Neural cell (in vitro differentiated cells): ENCODE data around the gene RAC2. TPM values are rescaled to one million over a fixed set of nuclear protein-coding genes. Genes with fewer than 3 reads are reported as not detected.

Source experiments
- H2AFZ ChIP-seq: fragments of 200-600, 300-800 bp; sonication (generic), shearing (Covaris generic); 2 replicates; pipeline ENCODE4 v1.6.0; 2014; ENCODE audit warnings: low read depth, mild to moderate bottlenecking, antibody characterized with exemption, low read length, moderate library complexity
- H3F3A ChIP-seq: fragments of 200-600 bp; shearing (Covaris generic); 2 replicates; pipeline ENCODE4 v1.6.1; 2016; ENCODE audit warnings: mild to moderate bottlenecking, moderate library complexity, mixed read lengths, antibody characterized with exemption, low read length; ENCODE audit not compliant: insufficient read depth, poor library complexity, severe bottlenecking
- H3K27ac ChIP-seq: fragments of 200-600, 300-800 bp; sonication (generic), shearing (Covaris generic); 2 replicates; pipeline ENCODE4 v1.5.1; 2014; ENCODE audit warnings: mild to moderate bottlenecking, low read length, moderate library complexity
- H3K27me3 ChIP-seq: fragments of 300-800, 200-600 bp; sonication (generic), shearing (Covaris generic); 2 replicates; pipeline ENCODE4 v1.6.0; 2014; ENCODE audit warnings: mild to moderate bottlenecking, low read depth, low read length, moderate library complexity; ENCODE audit not compliant: insufficient read depth
- H3K36me3 ChIP-seq: fragments of 300-800, 200-600 bp; sonication (generic), shearing (Covaris generic); 2 replicates; pipeline ENCODE4 v1.5.1; 2014; ENCODE audit warnings: mild to moderate bottlenecking, antibody characterized with exemption, low read length, moderate library complexity; ENCODE audit not compliant: insufficient read depth
- H3K4me2 ChIP-seq: fragments of 300-800, 200-600 bp; sonication (generic), shearing (Covaris generic); 2 replicates; pipeline ENCODE4 v1.6.0; 2014; ENCODE audit warnings: mild to moderate bottlenecking, low read length
- H3K4me3 ChIP-seq: fragments of 300-800, 200-600 bp; sonication (generic), shearing (Covaris generic); 2 replicates; pipeline ENCODE4 v1.5.1; 2014; ENCODE audit warnings: mild to moderate bottlenecking, low read length, moderate library complexity
- H3K79me2 ChIP-seq: fragments of 200-600 bp; shearing (Covaris generic); replicated peaks from 2 replicates; pipeline ENCODE4 v1.6.0; 2014; ENCODE audit warnings: mild to moderate bottlenecking, low read length, moderate library complexity; ENCODE audit not compliant: insufficient read depth
- H3K9ac ChIP-seq: fragments of 300-800, 200-600 bp; sonication (generic), shearing (Covaris generic); 2 replicates; pipeline ENCODE4 v1.6.1; 2016; ENCODE audit warnings: mild to moderate bottlenecking, low read length, mixed read lengths
- H3K9me2 ChIP-seq: fragments of 200-600 bp; shearing (Covaris generic); 2 replicates; pipeline ENCODE4 v1.6.1; 2016; ENCODE audit warnings: mild to moderate bottlenecking, low read length, mixed read lengths; ENCODE audit not compliant: insufficient read depth
- H3K9me3 ChIP-seq: fragments of 200-600, 300-800 bp; sonication (generic), shearing (Covaris generic); 2 replicates; pipeline ENCODE4 v1.6.1; 2016; ENCODE audit warnings: mild to moderate bottlenecking, mixed run types, low read length, moderate library complexity, mixed read lengths
- H4K20me1 ChIP-seq: fragments of 200-600 bp; shearing (Covaris generic); 2 replicates; pipeline ENCODE4 v1.6.1; 2016; ENCODE audit warnings: mild to moderate bottlenecking, mixed run types; ENCODE audit not compliant: insufficient read depth
- EP300 ChIP-seq: fragments of 450-650 bp; conservative IDR thresholded peaks from 2 replicates; pipeline ENCODE4 v1.6.1; 2014; ENCODE audit warnings: antibody characterized with exemption, mild to moderate bottlenecking, moderate library complexity; ENCODE audit not compliant: poor library complexity, severe bottlenecking
- EZH2 ChIP-seq: fragments of 200-600, 300-800 bp; shearing (Covaris generic), sonication (generic); IDR thresholded peaks from 2 replicates; pipeline ENCODE4 v1.6.1; 2014; ENCODE audit warnings: antibody characterized with exemption, low read length, borderline replicate concordance, mild to moderate bottlenecking; ENCODE audit not compliant: insufficient read depth, poor library complexity, severe bottlenecking
- MXI1 ChIP-seq: fragments of 450-650 bp; conservative IDR thresholded peaks from 2 replicates; pipeline ENCODE4 v1.6.1; 2014; ENCODE audit warnings: antibody characterized with exemption, mild to moderate bottlenecking; ENCODE audit not compliant: poor library complexity, severe bottlenecking
- POLR2AphosphoS5 ChIP-seq: IDR thresholded peaks from 2 replicates; pipeline ENCODE4 v1.6.1; 2012
- RAD21 ChIP-seq: fragments of 450-650 bp; conservative IDR thresholded peaks from 2 replicates; pipeline ENCODE4 v1.6.1; 2014; ENCODE audit warnings: antibody characterized with exemption, mild to moderate bottlenecking, moderate library complexity
- SMC3 ChIP-seq: fragments of 450-650 bp; conservative IDR thresholded peaks from 2 replicates; pipeline ENCODE4 v1.6.1; 2014; ENCODE audit warnings: antibody characterized with exemption, mild to moderate bottlenecking, moderate library complexity; ENCODE audit not compliant: poor library complexity
- TAF1 ChIP-seq: IDR thresholded peaks from 2 replicates; pipeline ENCODE4 v1.6.1; 2012; ENCODE audit warnings: low read depth
- polyA plus RNA-seq: library from polyadenylated mRNA; depleted of rRNA; stranded (reverse); fragments of >200 nt; gene quantifications from 2 replicates; pipeline ENCODE4 v1.2.3, GENCODE V29; 2014
- TF ChIP-seq, protein P1 (sequence below): fragments of 450-650 bp; IDR thresholded peaks from 2 replicates; pipeline ENCODE4 v1.5.1; 2014; ENCODE audit warnings: antibody characterized with exemption, mild to moderate bottlenecking, moderate library complexity; ENCODE audit not compliant: poor library complexity, severe bottlenecking
- TF ChIP-seq, protein P2 (sequence below): IDR thresholded peaks from 2 replicates; pipeline ENCODE4 v1.6.1; 2012; ENCODE audit warnings: borderline replicate concordance

The RAC2 gene
- polyA plus RNA-seq, 1 donor from 2014 or later, result not detected

DNA sequence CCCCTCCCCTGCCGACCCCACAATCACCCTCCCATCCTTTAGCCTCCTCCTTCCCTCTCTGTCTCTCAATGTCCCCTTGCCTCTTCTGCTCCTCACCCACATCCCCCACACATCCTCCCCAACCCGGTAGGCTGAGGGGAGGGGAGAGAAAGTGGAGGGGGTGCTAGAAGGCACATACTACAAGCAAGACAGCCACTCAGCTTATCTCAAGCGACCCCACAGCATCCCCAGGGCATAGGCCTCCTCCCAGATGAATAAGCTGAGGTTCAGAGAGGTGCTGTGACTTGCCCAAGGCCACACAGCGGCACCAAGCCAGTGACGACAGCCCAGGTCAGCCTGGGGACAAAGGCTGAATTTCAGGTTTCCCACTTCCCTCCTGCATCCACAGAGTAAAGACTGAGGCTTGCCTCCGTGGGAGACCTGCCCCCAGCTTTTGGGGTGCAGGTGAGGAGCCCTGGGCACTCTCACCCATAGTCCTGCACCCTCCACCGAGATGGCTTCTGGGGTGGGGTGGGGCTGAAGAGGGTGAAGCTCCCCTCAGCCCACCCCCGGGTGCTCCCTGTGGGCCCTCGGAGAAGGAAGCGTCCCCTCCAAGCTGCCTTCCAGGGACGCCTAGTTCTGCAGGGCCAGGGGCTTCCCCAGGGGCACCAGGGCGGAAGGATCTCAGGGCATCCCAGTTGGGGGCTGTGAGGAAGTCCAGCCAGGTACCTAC lies 511 bp downstream of the RAC2 start:
- Histone ChIP-seq H3K9me3 (no peaks in the 10 kb centered on the region), H3K9me2 (no peaks in the 10 kb centered on the region), H3K27ac (no peak overlapping the region), H3K27me3 (no peaks in the 10 kb centered on the region), H3K4me3 (no peak overlapping the region), H3K4me2 (no peak overlapping the region), H2AFZ (no peak overlapping the region), H3K79me2 (no peaks in the 10 kb centered on the region), H3K9ac (no peak overlapping the region), H3F3A (no peaks in the 10 kb centered on the region), H3K36me3 (no peaks in the 10 kb centered on the region), H4K20me1 (no peaks in the 10 kb centered on the region)
- TF ChIP-seq EP300 (no peak), TAF1 (no peak), POLR2AphosphoS5 (no peak), EZH2 (no peak), MXI1 (no peak), SMC3 (no peak), RAD21 (no peak)
- TF ChIP-seq, protein P1, sequence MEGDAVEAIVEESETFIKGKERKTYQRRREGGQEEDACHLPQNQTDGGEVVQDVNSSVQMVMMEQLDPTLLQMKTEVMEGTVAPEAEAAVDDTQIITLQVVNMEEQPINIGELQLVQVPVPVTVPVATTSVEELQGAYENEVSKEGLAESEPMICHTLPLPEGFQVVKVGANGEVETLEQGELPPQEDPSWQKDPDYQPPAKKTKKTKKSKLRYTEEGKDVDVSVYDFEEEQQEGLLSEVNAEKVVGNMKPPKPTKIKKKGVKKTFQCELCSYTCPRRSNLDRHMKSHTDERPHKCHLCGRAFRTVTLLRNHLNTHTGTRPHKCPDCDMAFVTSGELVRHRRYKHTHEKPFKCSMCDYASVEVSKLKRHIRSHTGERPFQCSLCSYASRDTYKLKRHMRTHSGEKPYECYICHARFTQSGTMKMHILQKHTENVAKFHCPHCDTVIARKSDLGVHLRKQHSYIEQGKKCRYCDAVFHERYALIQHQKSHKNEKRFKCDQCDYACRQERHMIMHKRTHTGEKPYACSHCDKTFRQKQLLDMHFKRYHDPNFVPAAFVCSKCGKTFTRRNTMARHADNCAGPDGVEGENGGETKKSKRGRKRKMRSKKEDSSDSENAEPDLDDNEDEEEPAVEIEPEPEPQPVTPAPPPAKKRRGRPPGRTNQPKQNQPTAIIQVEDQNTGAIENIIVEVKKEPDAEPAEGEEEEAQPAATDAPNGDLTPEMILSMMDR, result no peak
- TF ChIP-seq, protein P2, sequence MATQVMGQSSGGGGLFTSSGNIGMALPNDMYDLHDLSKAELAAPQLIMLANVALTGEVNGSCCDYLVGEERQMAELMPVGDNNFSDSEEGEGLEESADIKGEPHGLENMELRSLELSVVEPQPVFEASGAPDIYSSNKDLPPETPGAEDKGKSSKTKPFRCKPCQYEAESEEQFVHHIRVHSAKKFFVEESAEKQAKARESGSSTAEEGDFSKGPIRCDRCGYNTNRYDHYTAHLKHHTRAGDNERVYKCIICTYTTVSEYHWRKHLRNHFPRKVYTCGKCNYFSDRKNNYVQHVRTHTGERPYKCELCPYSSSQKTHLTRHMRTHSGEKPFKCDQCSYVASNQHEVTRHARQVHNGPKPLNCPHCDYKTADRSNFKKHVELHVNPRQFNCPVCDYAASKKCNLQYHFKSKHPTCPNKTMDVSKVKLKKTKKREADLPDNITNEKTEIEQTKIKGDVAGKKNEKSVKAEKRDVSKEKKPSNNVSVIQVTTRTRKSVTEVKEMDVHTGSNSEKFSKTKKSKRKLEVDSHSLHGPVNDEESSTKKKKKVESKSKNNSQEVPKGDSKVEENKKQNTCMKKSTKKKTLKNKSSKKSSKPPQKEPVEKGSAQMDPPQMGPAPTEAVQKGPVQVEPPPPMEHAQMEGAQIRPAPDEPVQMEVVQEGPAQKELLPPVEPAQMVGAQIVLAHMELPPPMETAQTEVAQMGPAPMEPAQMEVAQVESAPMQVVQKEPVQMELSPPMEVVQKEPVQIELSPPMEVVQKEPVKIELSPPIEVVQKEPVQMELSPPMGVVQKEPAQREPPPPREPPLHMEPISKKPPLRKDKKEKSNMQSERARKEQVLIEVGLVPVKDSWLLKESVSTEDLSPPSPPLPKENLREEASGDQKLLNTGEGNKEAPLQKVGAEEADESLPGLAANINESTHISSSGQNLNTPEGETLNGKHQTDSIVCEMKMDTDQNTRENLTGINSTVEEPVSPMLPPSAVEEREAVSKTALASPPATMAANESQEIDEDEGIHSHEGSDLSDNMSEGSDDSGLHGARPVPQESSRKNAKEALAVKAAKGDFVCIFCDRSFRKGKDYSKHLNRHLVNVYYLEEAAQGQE, result no peak

DNA sequence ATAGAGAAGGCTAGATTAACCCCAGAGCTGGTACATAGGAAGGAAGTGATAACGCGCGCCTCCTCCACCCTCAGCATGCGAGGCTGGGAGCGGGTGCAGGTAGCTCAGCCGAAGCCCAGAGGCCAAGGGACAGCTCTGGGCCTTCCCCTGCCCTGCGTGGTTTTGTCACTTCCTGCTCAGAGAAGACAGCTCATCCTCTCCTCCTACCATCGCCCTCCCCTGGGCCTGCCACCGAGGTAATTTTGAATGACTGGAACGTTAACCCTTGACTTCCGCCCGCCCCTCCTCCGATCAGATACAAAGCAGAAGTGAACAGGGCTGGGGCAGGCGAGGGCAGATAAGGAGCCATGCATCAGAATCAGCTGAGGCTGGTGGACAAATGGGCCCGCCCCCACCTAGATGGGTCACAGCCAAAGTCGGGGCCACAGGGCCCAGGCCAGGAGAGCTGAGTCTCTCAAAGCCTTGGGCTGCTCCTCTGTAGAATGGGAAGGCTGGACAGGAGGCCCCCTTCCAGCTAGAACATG lies 1.6 kb downstream of the RAC2 start:
- Histone ChIP-seq H3K27ac (no peak overlapping the region), H3K79me2 (no peaks in the 10 kb centered on the region), H2AFZ (no peak overlapping the region), H3K4me2 (no peak overlapping the region), H4K20me1 (no peaks in the 10 kb centered on the region), H3K36me3 (no peaks in the 10 kb centered on the region), H3K9me3 (no peaks in the 10 kb centered on the region), H3K9ac (no peak overlapping the region), H3F3A (no peaks in the 10 kb centered on the region), H3K27me3 (no peaks in the 10 kb centered on the region), H3K4me3 (no peak overlapping the region), H3K9me2 (no peaks in the 10 kb centered on the region)
- no peak for TF ChIP-seq MXI1
- TF ChIP-seq, protein P1, result no peak
